SJSA1 (cell line): ENCODE measurements around the gene TUBGCP3. TPM values are rescaled to one million over a fixed set of nuclear protein-coding genes. Genes with fewer than 3 reads are reported as not detected.

Source experiments
- DNase-seq, 2 experiments: peaks; one replicate each; pipeline ENCODE4 v3.0.0-alpha.2; 2015 to 2020; ENCODE audit warnings: low spot score in 2 of 2, low read depth in 1 of 2
- H3K27ac ChIP-seq: fragments of 250-450 bp; sonication (Bioruptor Pico); 2 replicates; pipeline ENCODE4 v1.5.1; 2020; ENCODE audit warnings: mild to moderate bottlenecking, moderate library complexity
- H3K27me3 ChIP-seq: fragments of 250-450 bp; sonication (Bioruptor Pico); replicated peaks from 2 replicates; pipeline ENCODE4 v1.5.1; 2020; ENCODE audit warnings: mild to moderate bottlenecking, moderate library complexity
- H3K36me3 ChIP-seq: fragments of 250-450 bp; sonication (Bioruptor Pico); 2 replicates; pipeline ENCODE4 v1.5.1; 2020; ENCODE audit warnings: mild to moderate bottlenecking
- H3K4me1 ChIP-seq: fragments of 250-450 bp; sonication (Bioruptor Pico); replicated peaks from 2 replicates; pipeline ENCODE4 v1.6.1; 2021; ENCODE audit warnings: mild to moderate bottlenecking
- H3K4me3 ChIP-seq: fragments of 250-450 bp; sonication (Bioruptor Pico); 2 replicates; pipeline ENCODE4 v1.5.1; 2020; ENCODE audit warnings: mild to moderate bottlenecking
- H3K9me3 ChIP-seq: fragments of 250-450 bp; sonication (Bioruptor Pico); replicated peaks from 2 replicates; pipeline ENCODE4 v1.5.1; 2020; ENCODE audit warnings: mild to moderate bottlenecking
- total RNA-seq: library from RNA; depleted of rRNA; stranded (reverse); fragments of >200 nt; shearing (Covaris generic); gene quantifications from 2 replicates; pipeline ENCODE4 v1.2.3, GENCODE V29; 2014

The TUBGCP3 gene
- total RNA-seq, 1 experiment from 2014 or later: 37.3 TPM

DNA sequence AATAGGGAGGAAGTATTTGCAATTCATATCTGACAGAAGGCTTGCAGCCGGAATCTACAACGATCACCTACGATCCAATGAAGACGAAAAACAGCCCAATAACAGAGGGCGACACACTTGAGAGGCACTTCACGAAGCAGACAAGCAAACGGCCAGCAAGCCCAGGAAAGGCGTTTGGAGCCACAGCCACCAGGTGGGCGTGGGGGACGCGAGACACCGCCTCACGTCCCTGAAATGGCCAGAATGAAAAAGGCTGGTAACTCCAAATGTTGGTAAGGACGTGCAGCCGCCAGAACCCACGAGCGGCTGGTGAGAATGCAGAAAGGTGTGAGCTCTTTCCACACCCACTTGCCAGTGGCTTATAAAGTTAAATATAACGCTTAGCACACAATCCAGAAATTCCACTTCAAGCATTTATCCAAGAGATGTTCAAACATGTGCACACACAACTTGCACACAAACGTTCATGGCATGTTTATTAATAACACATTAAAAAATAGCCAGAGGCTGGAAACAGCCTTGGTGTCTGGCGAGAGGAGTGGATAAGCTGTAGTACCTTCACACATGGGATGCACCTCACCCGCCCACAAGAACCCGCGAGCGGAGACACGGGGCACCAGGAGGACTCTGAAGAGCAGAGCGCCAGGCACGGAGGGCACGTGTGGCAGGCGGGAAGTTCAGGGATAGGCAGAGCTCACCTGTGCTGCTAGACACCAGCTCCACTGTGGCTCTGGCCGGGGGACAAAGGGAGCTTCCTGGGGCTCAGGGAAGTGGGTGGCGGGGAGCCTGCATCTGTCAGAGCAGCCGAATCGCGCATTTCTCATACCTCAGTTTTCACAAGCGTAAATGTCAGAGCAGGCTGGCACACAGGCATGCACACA lies 122.5 kb downstream of the TUBGCP3 start:
- DNase-seq: no peak
- Histone ChIP-seq H3K27me3 (peaks cover 85% of the 10 kb centered on the region), H3K4me3 (no peak overlapping the region), H3K4me1 (no peaks in the 10 kb centered on the region), H3K36me3 (no peaks in the 10 kb centered on the region), H3K9me3 (no peaks in the 10 kb centered on the region), H3K27ac (no peak overlapping the region)

DNA sequence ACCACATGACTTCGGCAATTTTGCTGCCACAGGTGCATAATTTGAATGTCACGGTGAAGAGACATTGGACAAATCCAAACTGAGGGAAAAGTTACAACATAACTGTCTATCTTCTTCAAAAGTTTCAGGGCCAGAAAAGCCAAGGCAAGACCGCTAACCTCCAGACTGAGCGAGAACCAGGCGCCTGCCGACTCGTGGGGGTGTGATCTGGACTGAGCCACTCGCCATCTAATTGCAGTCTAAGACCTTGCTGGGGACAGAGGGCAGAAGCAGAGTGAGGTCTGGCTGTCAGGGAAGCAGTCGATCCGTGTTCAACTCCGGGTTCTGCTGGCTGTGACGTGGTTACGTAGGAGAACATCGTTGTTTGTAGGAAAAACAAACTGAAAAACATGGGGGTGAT lies 123.2 kb downstream of the TUBGCP3 start:
- Histone ChIP-seq H3K27me3 (peaks cover 81% of the 10 kb centered on the region), H3K36me3 (no peaks in the 10 kb centered on the region), H3K4me3 (no peak overlapping the region), H3K27ac (no peak overlapping the region), H3K9me3 (no peaks in the 10 kb centered on the region; the same call in 1 of the 2 replicates), H3K4me1 (no peaks in the 10 kb centered on the region)
- no peak for DNase-seq

DNA sequence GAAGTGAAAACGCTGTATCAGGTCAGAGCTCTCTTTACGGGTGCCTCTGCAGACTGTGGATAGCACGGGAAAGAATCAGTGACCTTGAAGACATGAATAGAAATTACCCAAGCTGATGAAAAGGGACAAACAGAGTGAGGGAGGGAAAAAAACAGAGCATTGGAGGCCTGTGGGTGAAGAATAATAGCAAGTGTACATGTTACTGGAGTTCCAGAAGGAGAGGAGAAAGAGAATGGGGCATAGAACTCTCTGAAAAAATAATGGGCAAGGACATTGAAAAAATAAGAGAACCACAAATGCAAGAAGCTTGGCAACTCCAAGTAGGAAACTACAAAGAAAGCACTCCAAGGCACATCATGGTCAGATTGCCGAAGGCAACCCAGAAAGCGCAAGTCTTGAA lies 125.5 kb downstream of the TUBGCP3 start:
- H3K36me3 ChIP-seq: no peaks in the 10 kb centered on the region
- no peak for DNase-seq
- peaks cover 80% of the 10 kb centered on the region for H3K27me3 ChIP-seq
- no peaks in the 10 kb centered on the region; the same call in 1 of the 2 replicates for H3K9me3 ChIP-seq
- H3K4me3 ChIP-seq: no peak overlapping the region
- no peaks in the 10 kb centered on the region for H3K4me1 ChIP-seq
- no peak overlapping the region for H3K27ac ChIP-seq

DNA sequence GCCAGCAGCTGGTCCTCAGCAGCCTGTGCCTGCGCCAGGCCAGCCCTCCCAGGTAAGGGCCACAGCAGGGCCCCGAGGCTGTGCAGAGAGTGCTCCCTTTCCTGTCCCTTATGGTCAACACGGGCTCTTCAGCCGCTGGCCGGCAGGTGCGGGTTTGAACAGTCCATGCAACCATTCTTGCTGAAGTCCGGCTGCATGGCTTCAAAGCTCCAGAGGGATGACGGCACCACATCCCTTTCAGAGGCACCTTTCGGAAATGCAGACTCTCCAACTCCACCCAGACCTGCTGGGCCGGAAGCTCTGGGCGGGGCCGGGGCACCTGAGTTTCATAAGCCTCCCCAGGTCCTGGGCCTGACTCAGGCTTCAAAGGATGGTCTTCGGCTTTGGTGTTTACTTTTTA lies 130.5 kb downstream of the TUBGCP3 start:
- Histone ChIP-seq H3K36me3 (no peaks in the 10 kb centered on the region), H3K27ac (no peak overlapping the region), H3K27me3 (peaks cover 81% of the 10 kb centered on the region), H3K4me3 (no peak overlapping the region), H3K4me1 (no peaks in the 10 kb centered on the region), H3K9me3 (no peaks in the 10 kb centered on the region; the same call in 1 of the 2 replicates)
- DNase-seq: peak in 1 of 2 experiments; percentile 47

DNA sequence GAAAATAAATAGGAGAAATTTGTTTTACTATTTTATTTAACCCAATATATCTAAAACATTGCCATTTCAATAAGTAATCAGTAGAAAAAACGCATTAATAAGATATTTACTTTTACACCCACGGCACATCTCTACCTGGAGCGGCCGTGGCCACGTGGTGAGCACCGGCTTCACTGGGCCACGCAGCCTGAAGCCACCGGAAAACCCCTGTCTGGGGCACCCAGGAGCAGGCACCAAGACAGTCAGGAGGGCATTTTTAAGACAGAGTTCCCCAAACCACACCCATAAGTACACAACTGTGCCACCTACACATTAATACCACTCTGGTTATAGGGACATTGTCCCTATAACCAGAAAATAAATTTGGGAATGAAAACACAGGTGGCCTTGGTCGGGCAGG lies 130.9 kb downstream of the TUBGCP3 start:
- DNase-seq: no peak
- Histone ChIP-seq H3K36me3 (no peaks in the 10 kb centered on the region), H3K4me1 (no peaks in the 10 kb centered on the region), H3K9me3 (no peaks in the 10 kb centered on the region; the same call in 1 of the 2 replicates), H3K27ac (no peak overlapping the region), H3K27me3 (peaks cover 81% of the 10 kb centered on the region), H3K4me3 (no peak overlapping the region)

DNA sequence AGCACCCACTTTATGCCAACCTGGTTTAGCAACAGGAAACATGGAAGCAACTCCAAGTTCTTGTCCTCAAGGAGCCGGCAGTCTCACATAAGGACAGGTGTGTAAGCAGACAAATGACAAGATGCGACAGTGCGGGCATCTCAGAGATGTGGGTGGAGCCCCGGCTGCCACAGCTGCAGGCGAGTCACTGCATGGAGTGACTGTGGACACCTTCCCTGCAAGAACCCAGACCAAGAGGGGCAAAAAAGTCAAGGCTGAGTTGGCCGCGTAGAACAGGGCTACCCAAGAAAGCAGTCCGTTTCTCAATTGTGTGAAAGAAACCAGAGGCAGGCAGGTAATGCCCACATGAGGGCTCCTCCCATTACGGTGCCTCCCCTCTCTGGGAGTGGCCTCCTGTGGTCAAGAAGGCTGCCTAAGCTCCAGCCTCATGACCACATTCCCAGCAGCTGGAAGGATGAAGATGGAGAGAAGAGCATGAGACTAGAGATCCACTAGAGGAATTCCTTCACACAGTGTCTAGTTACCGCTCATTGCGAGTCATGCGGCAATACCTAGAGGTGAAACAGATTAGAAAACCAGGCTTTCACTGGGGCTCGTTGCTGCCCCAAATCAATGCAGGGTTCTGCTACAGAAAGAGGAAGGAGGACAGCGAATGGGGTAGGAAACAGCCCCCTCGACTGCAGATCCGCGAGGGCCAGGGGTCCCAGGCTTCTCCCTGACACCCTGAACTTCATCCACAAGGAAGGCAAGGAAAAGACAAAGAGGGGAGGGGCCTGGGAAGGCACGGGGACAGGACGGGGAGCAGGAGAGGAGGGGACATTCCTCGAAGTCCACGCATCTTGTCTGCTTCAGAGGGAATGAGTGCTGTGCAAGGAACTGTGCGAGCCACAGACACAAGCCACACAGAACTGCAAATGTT lies 131.6 kb downstream of the TUBGCP3 start:
- no peaks in the 10 kb centered on the region; the same call in 1 of the 2 replicates for H3K9me3 ChIP-seq
- no peak overlapping the region for H3K4me3 ChIP-seq
- no peak overlapping the region for H3K27ac ChIP-seq
- no peaks in the 10 kb centered on the region for H3K36me3 ChIP-seq
- DNase-seq: no peak
- H3K4me1 ChIP-seq: no peaks in the 10 kb centered on the region
- H3K27me3 ChIP-seq: peaks cover 83% of the 10 kb centered on the region

DNA sequence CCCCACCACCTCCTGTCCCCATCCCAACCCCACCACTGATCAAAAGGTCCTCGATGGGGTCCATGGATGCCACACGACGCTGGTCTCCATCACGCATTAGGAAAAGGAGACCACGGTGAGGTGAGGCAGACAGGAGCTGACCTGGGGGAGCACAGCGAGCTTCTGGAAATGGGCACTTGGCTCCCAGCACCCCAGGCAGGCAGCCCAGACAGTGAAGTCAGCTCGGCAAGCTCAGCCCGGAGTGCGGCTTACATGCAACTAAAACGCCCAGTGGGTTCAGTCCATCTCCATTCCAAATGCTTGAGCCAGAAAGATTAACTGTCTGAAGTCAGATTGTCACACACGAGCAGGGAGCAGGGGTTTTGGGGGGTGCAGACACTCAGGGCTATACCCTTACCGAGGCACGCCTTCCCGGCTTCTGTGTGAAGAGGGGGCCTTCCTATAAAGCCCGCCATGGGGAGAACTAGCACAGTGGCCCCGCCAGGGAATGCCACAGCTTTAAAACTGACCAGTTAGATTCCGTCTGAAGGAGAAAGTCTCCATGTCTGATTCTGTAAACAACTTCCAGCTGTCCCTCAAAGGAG lies 132.4 kb downstream of the TUBGCP3 start:
- DNase-seq: peak in 1 of 2 experiments; percentile 40
- Histone ChIP-seq H3K4me1 (no peaks in the 10 kb centered on the region), H3K36me3 (no peaks in the 10 kb centered on the region), H3K9me3 (no peaks in the 10 kb centered on the region; the same call in 1 of the 2 replicates), H3K27me3 (peaks cover 91% of the 10 kb centered on the region), H3K4me3 (no peak overlapping the region), H3K27ac (no peak overlapping the region)

DNA sequence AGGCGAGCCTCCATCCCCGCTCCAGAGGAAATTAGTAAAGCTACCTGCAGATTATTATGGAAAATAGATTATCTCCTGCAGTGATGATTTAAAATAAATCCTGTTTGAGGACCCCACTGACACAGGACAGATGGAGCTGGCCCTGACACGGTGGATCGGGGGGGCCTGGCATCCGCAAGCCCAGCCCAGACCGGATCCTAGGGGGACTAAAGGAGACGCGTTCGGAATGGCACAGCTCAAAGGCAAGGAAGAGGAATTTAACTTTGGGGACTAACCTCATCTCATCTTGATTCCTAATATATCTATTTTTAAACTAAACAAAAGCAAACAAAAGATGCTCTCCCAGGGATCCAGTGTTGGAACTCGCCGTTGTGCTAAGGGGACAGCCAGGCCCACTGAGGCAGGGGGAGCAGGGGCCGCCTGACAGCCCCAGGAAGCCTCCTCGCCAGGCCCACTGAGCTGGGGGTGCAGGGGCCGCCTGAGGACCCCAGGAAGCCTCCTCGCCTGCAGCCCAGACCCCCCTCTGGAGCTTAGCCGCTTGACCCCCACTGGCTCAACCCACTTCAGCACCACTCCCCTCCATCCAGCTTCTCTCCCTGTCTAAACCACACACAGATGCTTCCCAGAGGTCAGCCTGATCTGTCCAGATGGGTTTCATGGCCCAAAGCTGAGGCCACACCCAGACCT lies 133.2 kb downstream of the TUBGCP3 start:
- Histone ChIP-seq H3K9me3 (no peaks in the 10 kb centered on the region; the same call in 1 of the 2 replicates), H3K4me1 (no peaks in the 10 kb centered on the region), H3K27ac (no peak overlapping the region), H3K36me3 (no peaks in the 10 kb centered on the region), H3K4me3 (no peak overlapping the region), H3K27me3 (peaks cover 96% of the 10 kb centered on the region)
- DNase-seq: no peak

DNA sequence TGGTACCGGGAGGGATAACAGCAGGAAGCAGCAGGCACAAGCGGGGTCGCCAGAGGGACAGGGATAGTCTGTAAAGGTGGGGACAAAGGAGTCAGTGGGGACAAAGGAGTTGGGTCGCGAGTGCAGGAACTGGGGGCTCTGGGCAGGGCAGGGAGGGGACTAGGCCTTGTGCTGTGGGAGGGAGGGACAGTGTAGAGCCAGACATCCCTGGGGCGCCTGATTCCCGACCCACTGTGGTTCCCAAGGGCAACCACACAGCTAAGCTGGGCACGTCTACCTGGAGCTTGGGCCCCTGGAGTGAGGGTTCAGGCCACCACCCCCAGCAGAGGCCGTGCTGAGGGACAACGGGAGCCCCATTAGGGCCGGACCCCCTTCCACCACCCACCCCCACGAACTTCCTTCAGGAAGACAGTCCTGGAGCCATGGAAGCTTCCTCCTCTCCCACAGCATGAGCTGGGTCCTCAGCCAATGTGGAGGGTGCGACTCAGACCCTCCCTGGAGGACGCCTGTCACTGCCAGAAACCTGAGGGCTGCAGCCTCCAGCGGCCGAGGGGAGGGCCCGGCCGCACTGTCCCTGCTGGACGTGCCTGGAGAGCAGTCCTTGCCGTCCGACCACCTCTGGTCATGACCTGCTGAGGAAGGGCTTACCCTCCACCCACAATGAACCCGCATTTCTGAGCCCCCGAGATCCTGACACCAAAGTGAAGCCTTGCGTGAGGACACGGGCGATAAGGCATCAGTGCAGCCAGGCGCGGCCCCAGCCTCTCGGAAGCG lies 133.9 kb downstream of the TUBGCP3 start:
- peaks cover 96% of the 10 kb centered on the region for H3K27me3 ChIP-seq
- no peak for DNase-seq
- H3K9me3 ChIP-seq: no peaks in the 10 kb centered on the region; the same call in 1 of the 2 replicates
- no peaks in the 10 kb centered on the region for H3K4me1 ChIP-seq
- no peak overlapping the region for H3K4me3 ChIP-seq
- H3K27ac ChIP-seq: no peak overlapping the region
- H3K36me3 ChIP-seq: no peaks in the 10 kb centered on the region

DNA sequence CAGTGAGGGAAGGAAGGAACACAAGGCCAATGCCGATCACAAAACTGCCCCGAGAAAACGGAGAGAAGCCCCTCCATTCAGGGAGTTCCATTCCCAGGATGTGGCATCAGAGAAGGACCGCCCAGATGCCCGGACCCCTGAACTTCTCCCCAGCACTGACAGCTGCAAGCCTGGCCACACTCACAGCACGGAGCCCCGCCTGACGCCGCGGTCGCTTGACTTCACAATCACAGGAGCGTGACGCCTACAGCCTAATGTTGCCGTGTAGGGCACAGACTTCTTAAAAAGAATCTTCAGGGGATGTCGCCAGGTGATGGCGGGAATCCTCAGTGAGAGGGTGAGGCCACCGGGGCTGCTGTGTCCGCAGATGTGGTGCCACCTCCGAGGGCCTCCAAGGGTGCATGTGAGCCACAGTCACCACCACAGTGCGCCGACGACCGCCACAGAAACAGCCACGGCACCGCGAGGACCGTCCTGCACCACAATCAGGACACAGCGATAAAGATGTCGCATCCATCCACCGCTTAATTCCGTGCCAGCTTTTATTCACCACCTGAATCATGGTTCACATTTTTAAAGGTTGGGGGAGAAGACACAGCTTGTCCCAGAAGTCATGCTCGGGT lies 134.6 kb downstream of the TUBGCP3 start:
- peak in 1 of 2 experiments; percentile 48 for DNase-seq
- no peaks in the 10 kb centered on the region for H3K36me3 ChIP-seq
- no peak overlapping the region for H3K27ac ChIP-seq
- no peaks in the 10 kb centered on the region for H3K4me1 ChIP-seq
- H3K4me3 ChIP-seq: no peak overlapping the region
- H3K27me3 ChIP-seq: peaks cover 96% of the 10 kb centered on the region
- H3K9me3 ChIP-seq: no peaks in the 10 kb centered on the region

DNA sequence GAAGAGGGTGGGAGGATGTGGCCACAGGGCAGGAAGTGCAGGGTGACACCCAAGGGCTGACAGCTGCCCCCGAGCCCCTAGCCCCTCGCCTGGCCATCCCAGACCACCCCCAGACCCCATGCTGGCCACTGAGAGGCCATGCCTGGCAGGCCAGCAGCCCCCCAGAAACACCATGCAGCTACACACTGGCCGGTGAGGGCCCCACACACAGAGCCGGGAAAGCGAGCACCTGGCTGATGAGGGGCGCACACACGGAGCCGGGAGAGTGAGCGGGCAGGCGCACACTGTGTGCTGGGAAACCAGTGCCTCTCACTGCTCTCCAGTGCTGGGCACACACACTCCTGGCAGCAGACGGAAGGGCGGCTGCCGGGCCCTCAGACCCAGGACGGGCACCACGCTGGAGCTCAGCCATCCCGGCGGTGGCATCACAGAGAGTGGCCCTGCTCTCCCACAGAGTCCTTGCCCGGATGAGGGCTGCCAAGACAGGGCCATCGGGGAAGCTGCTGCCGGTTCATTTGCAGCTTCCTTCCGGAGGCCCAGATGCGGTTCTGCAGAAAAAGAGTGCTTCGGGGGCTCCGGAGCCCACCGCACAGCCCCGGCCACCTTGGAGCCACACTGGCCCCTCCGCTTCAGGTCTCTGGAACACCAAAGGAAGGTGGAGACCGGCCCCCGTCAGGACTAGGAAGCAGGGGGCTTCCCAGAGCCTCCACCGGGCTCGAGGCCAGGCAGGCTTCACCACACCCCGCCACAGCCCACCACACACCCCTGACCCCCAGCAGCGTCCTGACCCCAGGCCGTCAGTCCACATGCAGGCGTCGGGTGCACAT lies 135.4 kb downstream of the TUBGCP3 start:
- peak in 1 of 2 experiments; percentile 49 for DNase-seq
- no peak overlapping the region for H3K4me3 ChIP-seq
- no peaks in the 10 kb centered on the region for H3K9me3 ChIP-seq
- no peak overlapping the region for H3K27ac ChIP-seq
- peaks cover 94% of the 10 kb centered on the region for H3K27me3 ChIP-seq
- H3K4me1 ChIP-seq: no peaks in the 10 kb centered on the region
- no peaks in the 10 kb centered on the region for H3K36me3 ChIP-seq
